ENCODE measurements around the gene SPTSSA.
"Not testable (repeated sequence)": the region's sequence is repeated elsewhere in the genome, so short reads cannot be mapped to it uniquely, and the experiment has no call there.

The SPTSSA gene

GRCh38 chr14:34462132-34462893, at the start of gene SPTSSA:
Gene SPTSSA, minus strand, starts transcription at chr14:34462240. Its CDS starts 33 bp downstream, at chr14:34462207.
- peak; percentile 57 for DNase-seq

- no peak for DNase-seq
Observed at GRCh38 chr14:34507884-34508283, 45.8 kb upstream of the SPTSSA start.

- no peak for DNase-seq
Observed at GRCh38 chr14:34507459-34507858, 45.4 kb upstream of the SPTSSA start.

- DNase-seq, result not testable (repeated sequence)
Observed at GRCh38 chr14:34505124-34505491, 43.1 kb upstream of the SPTSSA start.

GRCh38 chr14:34504027-34504426, 42.0 kb upstream of the SPTSSA start:
- not testable (repeated sequence) for DNase-seq

- no peak for DNase-seq
Observed at GRCh38 chr14:34502545-34503225, 40.6 kb upstream of the SPTSSA start.

GRCh38 chr14:34502001-34502400, 40.0 kb upstream of the SPTSSA start:
- DNase-seq, result no peak

GRCh38 chr14:34501004-34501580, 39.1 kb upstream of the SPTSSA start:
- no peak for DNase-seq

- DNase-seq, result no peak
Observed at GRCh38 chr14:34498684-34499412, 36.8 kb upstream of the SPTSSA start.

GRCh38 chr14:34496679-34497513, 34.9 kb upstream of the SPTSSA start:
- DNase-seq, result no peak

- DNase-seq, result no peak
Observed at GRCh38 chr14:34496007-34496678, 34.1 kb upstream of the SPTSSA start.

GRCh38 chr14:34489324-34489723, 27.3 kb upstream of the SPTSSA start:
- DNase-seq, result no peak

- DNase-seq, result no peak
Observed at GRCh38 chr14:34488528-34488927, 26.5 kb upstream of the SPTSSA start.

GRCh38 chr14:34484726-34485125, 22.7 kb upstream of the SPTSSA start:
- DNase-seq, result no peak

- no peak for DNase-seq
Observed at GRCh38 chr14:34482463-34482862, 20.4 kb upstream of the SPTSSA start.

- DNase-seq, result no peak
Observed at GRCh38 chr14:34479694-34480093, 17.7 kb upstream of the SPTSSA start.

- no peak for DNase-seq
Observed at GRCh38 chr14:34478261-34478660, 16.2 kb upstream of the SPTSSA start.

GRCh38 chr14:34476036-34476435, 14.0 kb upstream of the SPTSSA start:
- DNase-seq, result not testable (repeated sequence)

- no peak for DNase-seq
Observed at GRCh38 chr14:34475163-34475562, 13.1 kb upstream of the SPTSSA start.

GRCh38 chr14:34474187-34474679, 12.2 kb upstream of the SPTSSA start:
- DNase-seq, result no peak

- DNase-seq, result no peak
Observed at GRCh38 chr14:34472706-34473279, 10.8 kb upstream of the SPTSSA start.
